Right lobe of liver (tissue), 6 donors: ENCODE measurements around the gene PRPF6. TPM values are rescaled to one million over a fixed set of nuclear protein-coding genes. Genes with fewer than 3 reads are reported as not detected.
A peak's percentile ranks its signal among the peaks of the same experiment; 100 is the strongest.

Experiments used
- ATAC-seq, 4 donors: fragments of 200-7000 bp; cut with Tn5 transposase; one replicate each; pipeline ENCODE4 v1.9.1; 2020; ENCODE audit warnings: mild to moderate bottlenecking in 4 of 4, moderate library complexity in 4 of 4
- DNase-seq, 3 donors: peaks; one replicate each; pipeline ENCODE4 v3.0.0-alpha.2; 2020
- H3K27ac ChIP-seq, 3 donors: fragments of 200-600 bp; one replicate each; pipeline ENCODE4 v1.8.0; 2022
- H3K27me3 ChIP-seq, 2 donors: fragments of 200-600 bp; one replicate each; pipeline ENCODE4 v1.8.0; 2022
- H3K36me3 ChIP-seq, 4 donors: fragments of 200-600 bp; sonication (generic) in 1 of 4; one replicate each; pipeline versions ENCODE4 v1.5.1 to v1.8.0; 2017 to 2022; ENCODE audit warnings: control low read depth in 1 of 4
- H3K4me1 ChIP-seq, 4 donors: fragments of 200-600 bp; sonication (generic) in 1 of 4; one replicate each; pipeline versions ENCODE4 v1.5.1 to v1.8.0; 2017 to 2022; ENCODE audit warnings: control low read depth in 1 of 4
- H3K4me3 ChIP-seq, 3 donors: fragments of 200-600 bp; one replicate each; pipeline ENCODE4 v1.8.0; 2022
- H3K9me3 ChIP-seq, 4 donors: fragments of 200-600 bp; sonication (generic) in 1 of 4; one replicate each; pipeline versions ENCODE4 v1.5.1 to v1.8.0; 2017 to 2022; ENCODE audit warnings: control low read depth in 1 of 4
- POLR2A ChIP-seq: fragments of 450-650 bp; IDR thresholded peaks from one replicate; pipeline ENCODE4 v1.6.1; 2017; ENCODE audit warnings: antibody characterized with exemption, mild to moderate bottlenecking
- WGBS: methylation state at CpG from one replicate; pipeline ENCODE4 v1.1.6; 2018; ENCODE audit warnings: low coverage, low lambda C conversion rate; ENCODE audit not compliant: insufficient coverage; ENCODE audit errors: missing lambda C conversion rate; 5-methylcytosine and 5-hydroxymethylcytosine counted together
- intact Hi-C, 2 donors: fragments of 100-400 bp; cut with DNase I; formaldehyde crosslinking; loops; one replicate each; pipeline versions ENCODE4 v1.11.2 to v1.14.1; 2022
- total RNA-seq, 6 experiments: library from RNA; depleted of rRNA in 2 of 6; stranded (reverse); fragments of >200 nt in 2 of 6; fragmentation: NEBNext Ultra II Directional in 3 of 6; extraction: Animal tissue kit (Norgen Biotek cat#: 25700) in 3 of 6; gene quantifications; one replicate each; pipeline versions ENCODE4 v1.1.0 to v1.2.4, GENCODE V29; 2016 to 2023
- TF ChIP-seq, protein P1 (sequence below), 4 donors: fragments of 200-600 bp in 3 of 4; fragments of 450-650 bp in 1 of 4; IDR thresholded peaks; one replicate each; pipeline versions ENCODE4 v1.5.1 to v1.8.0; 2016 to 2022; ENCODE audit warnings: antibody characterized with exemption in 4 of 4, mild to moderate bottlenecking in 2 of 4
- donor health status: DM: no; HTN: yes; CAD: no.
- donor health status: DM: no; HTN: no; CAD: no.
- donor health status: DM: no; HTN: no; CAD: no.
- donor health status: DM: no; HTN: yes; CAD: no.
- donor health status: DM: no; HTN: yes; CAD: no.

Gene PRPF6
- total RNA-seq, 6 experiments from 2014 or later: 21.7 to 28.9 (median 24.4) TPM

DNA sequence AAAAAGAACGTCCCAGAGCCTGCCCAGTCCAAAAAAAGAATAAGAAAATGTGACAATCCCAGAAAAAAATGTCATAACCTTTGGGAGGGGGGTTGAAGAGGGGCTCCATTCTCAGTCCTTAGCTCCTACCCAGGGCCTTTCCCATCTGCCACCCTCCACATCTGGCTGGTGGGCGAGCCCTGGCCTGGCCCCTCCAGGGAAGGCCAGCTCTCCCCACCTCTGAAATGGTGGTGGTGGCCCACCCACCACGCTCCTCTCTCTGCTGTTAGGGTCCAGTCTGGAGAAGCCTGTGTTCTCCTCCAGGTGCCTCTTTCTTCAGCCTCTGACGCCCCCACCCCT is 98.0 kb downstream of the PRPF6 start:
- peaks cover 0 to 15% (median 1%) of the 10 kb centered on the region in 4 donors for H3K4me1 ChIP-seq
- no peak for TF ChIP-seq POLR2A
- TF ChIP-seq, protein P1, sequence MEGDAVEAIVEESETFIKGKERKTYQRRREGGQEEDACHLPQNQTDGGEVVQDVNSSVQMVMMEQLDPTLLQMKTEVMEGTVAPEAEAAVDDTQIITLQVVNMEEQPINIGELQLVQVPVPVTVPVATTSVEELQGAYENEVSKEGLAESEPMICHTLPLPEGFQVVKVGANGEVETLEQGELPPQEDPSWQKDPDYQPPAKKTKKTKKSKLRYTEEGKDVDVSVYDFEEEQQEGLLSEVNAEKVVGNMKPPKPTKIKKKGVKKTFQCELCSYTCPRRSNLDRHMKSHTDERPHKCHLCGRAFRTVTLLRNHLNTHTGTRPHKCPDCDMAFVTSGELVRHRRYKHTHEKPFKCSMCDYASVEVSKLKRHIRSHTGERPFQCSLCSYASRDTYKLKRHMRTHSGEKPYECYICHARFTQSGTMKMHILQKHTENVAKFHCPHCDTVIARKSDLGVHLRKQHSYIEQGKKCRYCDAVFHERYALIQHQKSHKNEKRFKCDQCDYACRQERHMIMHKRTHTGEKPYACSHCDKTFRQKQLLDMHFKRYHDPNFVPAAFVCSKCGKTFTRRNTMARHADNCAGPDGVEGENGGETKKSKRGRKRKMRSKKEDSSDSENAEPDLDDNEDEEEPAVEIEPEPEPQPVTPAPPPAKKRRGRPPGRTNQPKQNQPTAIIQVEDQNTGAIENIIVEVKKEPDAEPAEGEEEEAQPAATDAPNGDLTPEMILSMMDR (IDR thresholded peaks at IDR 0.05): no peak
- H3K36me3 ChIP-seq: peaks cover 0 to 2% (median 0%) of the 10 kb centered on the region in 4 donors
- intact Hi-C loops: no loop called here
- H3K27me3 ChIP-seq: peaks cover 0 to 3% of the 10 kb centered on the region in 2 donors
- ATAC-seq (no peak), DNase-seq (no peak)
- peak overlapping the region; percentile 26 to 73 (median 68) for H3K27ac ChIP-seq
- H3K4me3 ChIP-seq: peak overlapping the region; percentile 56 to 63 (median 58)
- WGBS: 60% methylated on average over 1 of the region's 4 CpGs
- H3K9me3 ChIP-seq: no peaks in the 10 kb centered on the region

GRCh38 chr20:64079273-64080012 is 98.5 kb downstream of the PRPF6 start, which contains the start of gene RGS19:
Gene RGS19 (minus strand): TSS chr20:64079518. CDS start chr20:64076886, 2,632 bp downstream.
- WGBS: 3% methylated on average over 12 of the region's 73 CpGs
- Histone ChIP-seq H3K4me1 (peaks cover 0 to 18% (median 1%) of the 10 kb centered on the region in 4 donors), H3K9me3 (no peaks in the 10 kb centered on the region), H3K4me3 (peak within 1 kb of the TSS; percentile 56 to 63 (median 58)), H3K27me3 (peaks cover 0 to 8% of the 10 kb centered on the region in 2 donors), H3K27ac (peak within 1 kb of the TSS; percentile 50 to 73 (median 68)), H3K36me3 (no peaks in the 10 kb centered on the region)
- DNase-seq (peak; percentile 79 to 86 (median 81)), ATAC-seq (peak; percentile 51 to 57 (median 54))
- intact Hi-C loops: no loop called here
- peak; percentile 21 for TF ChIP-seq POLR2A
- TF ChIP-seq, protein P1 (IDR thresholded peaks at IDR 0.05): no peak

DNA sequence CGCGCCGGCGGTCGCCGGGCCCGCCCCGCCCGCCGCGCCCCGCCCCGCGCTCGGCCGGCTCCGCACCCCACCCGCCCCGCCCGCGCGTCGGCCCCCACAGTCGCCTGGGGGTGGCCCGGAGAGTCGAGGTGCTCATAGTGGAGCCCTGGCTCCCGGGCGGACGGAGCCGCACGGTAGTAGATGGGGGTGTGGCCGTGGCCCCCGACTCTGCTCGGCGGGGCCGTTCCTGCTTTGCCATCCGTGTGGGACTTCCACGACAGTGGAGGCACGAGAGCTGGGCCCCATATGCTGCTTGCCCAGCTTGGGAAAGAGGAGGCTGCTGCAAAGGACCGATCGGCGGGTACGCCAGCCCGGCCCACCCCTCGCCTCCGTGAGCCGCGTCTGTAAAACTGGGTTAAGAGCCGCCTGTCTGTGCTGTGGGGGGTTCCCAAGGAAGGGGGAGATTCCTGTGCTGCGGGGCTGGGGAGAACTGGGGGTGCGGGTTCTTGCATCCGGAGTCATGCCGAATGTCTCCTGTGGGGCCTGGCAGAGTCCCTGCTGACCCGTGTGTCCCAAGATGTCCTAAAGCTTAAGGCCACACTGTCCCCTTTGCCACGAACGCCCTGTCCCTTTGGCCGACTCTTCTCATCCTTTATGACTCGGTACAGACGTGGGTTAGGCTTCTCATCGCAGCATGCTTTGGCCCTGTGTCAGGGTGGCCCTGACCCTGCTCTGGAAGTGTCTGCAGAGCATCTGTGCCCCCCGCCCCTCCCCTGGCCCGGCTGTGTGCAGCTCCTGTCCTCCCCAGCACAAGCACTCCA is 99.3 kb downstream of the PRPF6 start, which contains the start of gene OPRL1:
OPRL1 (plus strand) TSS at position 70 of the 800 bp plus-strand sequence. CDS start 12,639 bp downstream, outside the sequence.
- DNase-seq: no peak
- Histone ChIP-seq H3K4me3 (peak within 1 kb of the TSS; percentile 56 to 63 (median 58)), H3K9me3 (no peaks in the 10 kb centered on the region), H3K4me1 (peaks cover 0 to 18% (median 1%) of the 10 kb centered on the region in 4 donors), H3K27me3 (peaks cover 0 to 12% of the 10 kb centered on the region in 2 donors), H3K27ac (peak within 1 kb of the TSS; percentile 50 to 73 (median 68)), H3K36me3 (no peaks in the 10 kb centered on the region)
- intact Hi-C loops: no loop called here
- WGBS: 10% methylated on average over 6 of the region's 62 CpGs
- ATAC-seq: peak in 2 of 4 donors; percentile 1 to 2
- TF ChIP-seq, protein P1 (IDR thresholded peaks at IDR 0.05): no peak
- no peak for TF ChIP-seq POLR2A

- Histone ChIP-seq H3K36me3 (no peaks in the 10 kb centered on the region), H3K4me3 (peak overlapping the region in 1 of 3 donors; percentile 63), H3K27ac (no peak overlapping the region), H3K4me1 (peaks cover 0 to 18% (median 1%) of the 10 kb centered on the region in 4 donors), H3K9me3 (no peaks in the 10 kb centered on the region), H3K27me3 (peaks cover 0 to 12% of the 10 kb centered on the region in 2 donors)
- intact Hi-C loops: no loop called here
- DNase-seq: peak in 1 of 3 donors; percentile 31
- ATAC-seq: no peak
- TF ChIP-seq POLR2A: no peak
- TF ChIP-seq, protein P1 (IDR thresholded peaks at IDR 0.05): no peak
- WGBS: 47% methylated on average over 5 of the region's 17 CpGs
These were observed 100.1 kb downstream of the PRPF6 start for GRCh38 chr20:64080813-64081623.
